Esophagus squamous epithelium (tissue), 5 donors: ENCODE results near the gene NIN. TPM values are rescaled to one million over a fixed set of nuclear protein-coding genes. Genes with fewer than 3 reads are reported as not detected.

Experiments
- DNase-seq: peaks from one replicate; lab custom pipeline; 2025; lab: John Stamatoyannopoulos, UW
- H3K27ac ChIP-seq, 4 donors: fragments of 200-600 bp; sonication (generic); one replicate each; pipeline ENCODE4 v1.5.1; 2016 to 2019; ENCODE audit warnings: mild to moderate bottlenecking in 1 of 4
- H3K27me3 ChIP-seq, 4 donors: fragments of 200-600 bp; sonication (generic); 1 replicate in 3 of 4; 2 replicates in 1 of 4; pipeline versions ENCODE4 v1.5.1 to v1.6.0; 2017 to 2021; ENCODE audit warnings: antibody characterized with exemption in 1 of 4
- H3K36me3 ChIP-seq, 3 donors: fragments of 200-600 bp; sonication (generic); one replicate each; pipeline ENCODE4 v1.5.1; 2016 to 2019
- H3K4me1 ChIP-seq, 3 donors: fragments of 200-600 bp; sonication (generic); one replicate each; pipeline ENCODE4 v1.5.1; 2017 to 2019
- H3K4me3 ChIP-seq, 4 donors: fragments of 200-600 bp; sonication (generic); 1 replicate in 3 of 4; 2 replicates in 1 of 4; pipeline ENCODE4 v1.5.1; 2016 to 2019; ENCODE audit warnings: mild to moderate bottlenecking in 2 of 4, moderate library complexity in 1 of 4
- H3K9me3 ChIP-seq, 3 donors: fragments of 200-600 bp; sonication (generic); one replicate each; pipeline ENCODE4 v1.5.1; 2016 to 2019
- CTCF ChIP-seq, 6 experiments: fragments of 450-650 bp in 4 of 6; fragments of 200-600 bp in 2 of 6; sonication (generic) in 2 of 6; IDR thresholded peaks; one replicate each; pipeline ENCODE4 v1.5.1; 2016 to 2019; ENCODE audit warnings: antibody characterized with exemption in 6 of 6, mild to moderate bottlenecking in 4 of 6, moderate library complexity in 4 of 6
- POLR2A ChIP-seq, 4 donors: fragments of 450-650 bp; IDR thresholded peaks; one replicate each; pipeline ENCODE4 v1.6.1; 2017; ENCODE audit warnings: antibody characterized with exemption in 4 of 4, mild to moderate bottlenecking in 4 of 4, moderate library complexity in 3 of 4
- WGBS, 2 donors: methylation state at CpG; one replicate each; pipeline ENCODE4 v1.1.5; 2018; 5-methylcytosine and 5-hydroxymethylcytosine counted together
- intact Hi-C: fragments of 100-400 bp; cut with DNase I; formaldehyde crosslinking; loops from one replicate; pipeline ENCODE4 v1.15.0; 2022
- total RNA-seq, 4 donors: library from RNA; depleted of rRNA; stranded (reverse); fragments of >200 nt; gene quantifications; one replicate each; pipeline ENCODE4 v1.1.0, GENCODE V29; 2016
- donor health status: DM: yes; HTN: yes; CAD: no.

Gene NIN
- total RNA-seq = 10 to 100 TPM; 12.2 to 36.8 (median 24.5) TPM

- H3K4me1 ChIP-seq = peaks cover 0 to 38% (median 13%) of the 10 kb centered on the region in 3 donors
- H3K4me3 ChIP-seq = peak within 1 kb of the TSS; percentile 82 to 99 (median 89)
- TF ChIP-seq POLR2A (IDR thresholded peaks at IDR 0.05) (peak in 2 of 4 donors; percentile 55 to 76), CTCF (IDR thresholded peaks at IDR 0.05) (no peak)
- peak; percentile 24 for DNase-seq
- H3K9me3 ChIP-seq = no peaks in the 10 kb centered on the region
- peak within 1 kb of the TSS; percentile 89 to 97 (median 95) for H3K27ac ChIP-seq
- intact Hi-C loops = no loop called here
- no peaks in the 10 kb centered on the region for H3K27me3 ChIP-seq
- no peaks in the 10 kb centered on the region for H3K36me3 ChIP-seq
- 0% methylated on average over 1 to 5 of the region's 97 CpGs for WGBS, 2 donors
These were observed at the start of gene NIN for GRCh38 chr14:50830932-50831725. TSS of gene NIN (minus strand) at chr14:50831162. CDS start at chr14:50822056, 9,106 bp downstream.

GRCh38 chr14:50875359-50876070 lies 44.6 kb upstream of the NIN start:
- Histone ChIP-seq H3K9me3 (no peaks in the 10 kb centered on the region), H3K4me1 (peaks cover 0 to 10% (median 6%) of the 10 kb centered on the region in 3 donors), H3K36me3 (no peaks in the 10 kb centered on the region), H3K27ac (no peak overlapping the region), H3K27me3 (peaks cover 0 to 53% (median 6%) of the 10 kb centered on the region in 4 donors), H3K4me3 (no peak overlapping the region)
- TF ChIP-seq POLR2A (IDR thresholded peaks at IDR 0.05) (no peak), CTCF (IDR thresholded peaks at IDR 0.05) (no peak)
- intact Hi-C loops = no loop called here
- WGBS, 2 donors = 66 to 76% methylated on average over 3 to 6 of the region's 7 CpGs
- DNase-seq = no peak

- no peak for TF ChIP-seq CTCF (IDR thresholded peaks at IDR 0.05)
- TF ChIP-seq POLR2A (IDR thresholded peaks at IDR 0.05) = no peak
- H3K27me3 ChIP-seq = peaks cover 0 to 61% (median 6%) of the 10 kb centered on the region in 4 donors
- WGBS, 2 donors = 31 to 44% methylated on average over 2 of the region's 2 CpGs
- peaks cover 0 to 10% (median 6%) of the 10 kb centered on the region in 3 donors for H3K4me1 ChIP-seq
- no peak overlapping the region for H3K27ac ChIP-seq
- no peak overlapping the region for H3K4me3 ChIP-seq
- intact Hi-C loops = no loop called here
- H3K9me3 ChIP-seq = no peaks in the 10 kb centered on the region
- DNase-seq = no peak
- H3K36me3 ChIP-seq = no peaks in the 10 kb centered on the region
These were observed 43.8 kb upstream of the NIN start for GRCh38 chr14:50874757-50875156.

- 9 to 13% methylated on average over 15 to 30 of the region's 63 CpGs for WGBS, 2 donors
- H3K27ac ChIP-seq = no peak within 1 kb of the TSS
- intact Hi-C loops = no loop called here
- H3K36me3 ChIP-seq = no peaks in the 10 kb centered on the region
- H3K9me3 ChIP-seq = no peaks in the 10 kb centered on the region
- H3K4me3 ChIP-seq = peak within 1 kb of the TSS in 2 of 4 donors; percentile 40 to 62
- DNase-seq = no peak
- peaks cover 0 to 10% (median 6%) of the 10 kb centered on the region in 3 donors for H3K4me1 ChIP-seq
- TF ChIP-seq CTCF (IDR thresholded peaks at IDR 0.05) = no peak
- TF ChIP-seq POLR2A (IDR thresholded peaks at IDR 0.05) = no peak
- peaks cover 0 to 65% (median 6%) of the 10 kb centered on the region in 4 donors for H3K27me3 ChIP-seq
These were observed 41.2 kb upstream of the NIN start, which contains the start of gene ABHD12B for GRCh38 chr14:50871914-50872732. TSS of gene ABHD12B (plus strand) at chr14:50872053. CDS start at chr14:50872175, 122 bp downstream.
